D721Med (cell line): ENCODE results near the gene GPNMB.

Source experiments
- DNase-seq: peaks from one replicate; pipeline ENCODE4 v3.0.0; 2011; ENCODE audit warnings: low spot score; ENCODE audit not compliant: insufficient read length
- FAIRE-seq: peaks from 2 replicates; lab custom pipeline; 2011; peaks lifted over from hg19 to GRCh38; lab: Jason Lieb, UNC
- CTCF ChIP-seq: IDR thresholded peaks from 2 replicates; pipeline ENCODE4 v1.5.1; 2012; ENCODE audit warnings: mild to moderate bottlenecking, control low read depth; ENCODE audit not compliant: insufficient read depth; ENCODE audit errors: missing control alignments

Gene GPNMB

GRCh38 chr7:23207884-23208283, 38.7 kb upstream of the GPNMB start:
- FAIRE-seq (no peak), DNase-seq (no peak)
- TF ChIP-seq CTCF = no peak

DNA sequence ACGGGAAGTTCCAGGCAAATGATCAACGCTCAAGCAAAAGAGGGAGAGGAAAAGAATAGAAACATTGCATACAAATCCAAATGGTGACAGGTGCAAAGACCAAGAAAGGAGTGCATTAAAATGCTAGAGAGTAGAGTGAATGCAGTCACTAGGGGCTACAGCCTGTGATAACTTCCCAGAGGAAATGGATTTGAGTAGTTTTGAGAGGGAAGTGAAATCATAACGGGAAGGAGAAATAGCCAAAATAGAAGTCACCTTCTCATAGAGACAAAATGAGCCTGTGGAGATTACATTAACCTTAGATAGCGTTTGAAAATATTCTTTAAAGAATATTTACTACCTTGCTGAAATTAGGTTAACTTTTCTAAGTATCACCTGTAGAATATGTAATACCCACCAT, 38.3 kb upstream of the GPNMB start:
- FAIRE-seq = no peak
- no peak for TF ChIP-seq CTCF

GRCh38 chr7:23210506-23210905, 36.1 kb upstream of the GPNMB start:
- FAIRE-seq (no peak), DNase-seq (no peak)
- no peak for TF ChIP-seq CTCF

More for the DNA sequence above, 38.3 kb upstream of the GPNMB start:
- DNase-seq = no peak

- TF ChIP-seq CTCF = no peak
- no peak for FAIRE-seq
- DNase-seq = no peak
Observed at GRCh38 chr7:23211589-23211988, 35.0 kb upstream of the GPNMB start.

- no peak for FAIRE-seq
- TF ChIP-seq CTCF = no peak
- DNase-seq = no peak
Observed at GRCh38 chr7:23212395-23212794, 34.2 kb upstream of the GPNMB start.

DNA sequence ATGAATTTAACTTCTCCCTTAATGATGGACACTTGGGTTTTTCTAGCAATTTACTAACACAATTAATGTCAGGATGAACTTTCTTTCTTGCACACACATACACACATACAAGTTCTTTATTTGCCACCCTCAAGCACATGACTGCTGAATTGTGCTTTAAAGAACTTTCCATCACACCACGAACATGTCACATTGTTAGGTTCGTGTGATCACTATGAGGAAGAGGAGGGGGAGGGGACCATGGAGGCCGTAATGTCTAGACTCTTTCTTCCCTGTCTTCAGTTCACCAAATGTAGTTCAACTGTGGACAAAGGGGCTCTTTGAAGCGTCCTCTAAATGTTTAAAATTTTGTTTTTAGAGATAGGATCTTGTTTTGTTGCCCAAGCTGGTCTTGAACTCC, 33.7 kb upstream of the GPNMB start:
- no peak for DNase-seq
- no peak for TF ChIP-seq CTCF
- no peak for FAIRE-seq

DNA sequence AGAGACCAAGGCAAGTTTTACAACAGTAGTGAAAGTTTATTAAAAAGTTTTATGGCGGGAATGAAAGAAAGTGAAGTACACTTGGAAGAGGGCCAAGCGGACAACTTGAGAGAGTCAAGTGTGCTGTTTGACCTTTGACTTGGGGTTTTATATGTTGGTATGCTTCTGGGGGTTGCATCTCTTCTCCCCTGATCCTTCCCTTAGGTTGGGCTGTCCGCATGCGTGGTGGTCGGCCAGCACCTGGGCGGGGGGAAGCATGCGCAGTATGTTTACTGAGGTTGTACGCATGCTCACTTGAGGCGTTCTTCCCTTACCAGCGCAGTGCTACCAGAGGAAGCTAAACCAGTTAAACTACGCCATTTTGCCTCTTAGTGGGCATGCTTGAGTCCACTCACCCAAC, 32.8 kb upstream of the GPNMB start:
- FAIRE-seq (no peak), DNase-seq (no peak)
- TF ChIP-seq CTCF = no peak
